ENCODE data around the gene CAPS. TPM values are rescaled to one million over a fixed set of nuclear protein-coding genes. Genes with fewer than 3 reads are reported as not detected.

Gene CAPS
- total RNA-seq, 2 donors from 2014 or later: 7.6 to 8.6 TPM

DNA sequence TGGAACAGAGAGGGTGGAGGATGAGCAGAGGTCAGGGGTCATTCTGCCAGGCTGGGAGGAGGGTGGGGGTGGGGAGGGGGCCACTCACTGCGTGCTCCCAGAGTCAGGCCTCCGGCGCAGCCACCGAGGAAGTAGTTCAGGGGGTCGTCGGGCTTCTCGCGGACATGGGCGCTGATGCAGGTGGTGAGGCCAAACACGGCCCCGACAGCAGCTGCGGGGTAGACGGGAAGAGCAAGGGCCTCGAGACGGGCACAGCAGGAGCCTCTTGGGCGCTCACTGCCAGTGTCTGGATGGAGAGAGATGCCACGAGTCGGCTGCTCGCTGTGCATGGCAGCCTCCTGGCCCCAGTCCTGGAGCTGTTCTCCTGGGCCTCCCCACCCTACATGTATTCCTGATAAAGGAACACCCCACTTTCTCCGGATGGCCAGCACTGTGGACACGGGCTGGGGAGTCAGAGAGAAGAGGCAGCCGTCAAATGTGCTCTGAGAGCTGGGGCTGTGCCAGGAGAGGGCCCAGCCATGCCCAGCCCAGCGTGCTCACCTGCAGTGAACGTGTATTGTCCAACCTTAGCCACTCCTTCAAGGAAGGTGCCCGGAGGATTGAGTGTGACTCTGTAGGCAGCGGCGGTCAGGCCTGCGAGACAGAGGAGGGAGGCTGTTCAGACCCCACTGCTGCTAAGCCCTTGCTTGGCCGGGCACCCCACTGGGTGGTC lies 17.5 kb upstream of the CAPS start:
- no peak overlapping the region for H3K4me3 Mint-ChIP-seq

DNA sequence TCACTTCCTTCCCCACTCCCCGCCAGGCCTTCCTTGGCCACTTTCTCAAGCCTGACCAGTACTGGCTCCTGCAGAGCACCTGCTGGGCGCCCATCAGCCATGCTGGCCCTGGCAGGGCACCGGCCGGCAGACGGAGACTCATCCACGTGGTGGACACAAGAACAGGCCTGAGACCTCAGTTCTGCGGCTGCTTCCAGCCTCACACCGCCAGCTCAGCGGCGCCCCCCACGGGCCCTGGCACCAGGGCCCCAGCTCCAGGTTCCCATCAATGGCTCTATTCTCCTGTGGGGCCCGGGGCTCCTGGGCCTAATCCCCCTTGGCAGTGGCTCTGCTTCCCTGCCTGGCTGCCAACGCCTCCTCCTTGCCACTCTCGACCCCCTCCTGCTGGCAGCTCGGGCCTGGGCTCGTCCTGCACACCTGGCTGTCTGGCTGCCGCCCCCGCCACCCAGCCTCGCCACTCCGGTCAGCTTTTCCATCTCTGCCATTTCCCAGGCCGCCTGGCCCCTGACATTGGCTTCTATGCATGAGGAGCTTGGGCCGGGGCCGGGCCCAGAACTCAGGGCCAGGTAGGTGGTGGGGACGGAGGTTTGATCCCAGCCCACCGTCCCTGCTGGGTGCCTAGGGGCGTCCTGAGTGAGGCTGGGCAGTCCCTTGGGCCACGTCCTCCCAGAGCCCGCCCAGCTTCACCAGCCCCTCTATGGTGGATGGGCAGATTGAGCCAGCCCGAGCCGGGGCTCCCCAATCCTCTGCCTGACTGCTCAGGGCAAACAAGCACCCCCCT lies 16.7 kb upstream of the CAPS start:
- H3K27ac Mint-ChIP-seq: no peak overlapping the region
- H3K4me1 Mint-ChIP-seq (ENCODE audit: low read depth in 2 of 2): peaks cover 5 to 8% of the 10 kb centered on the region in 2 donors
- H3K9me3 Mint-ChIP-seq: no peaks in the 10 kb centered on the region
- no peaks in the 10 kb centered on the region for H3K36me3 Mint-ChIP-seq
- no peaks in the 10 kb centered on the region for H3K27me3 Mint-ChIP-seq
- peak in 1 of 2 donors; percentile 7 for ATAC-seq
- H3K4me3 Mint-ChIP-seq: no peak overlapping the region
- DNase-seq (ENCODE audit: low spot score): no peak

More for the DNA sequence above, 17.5 kb upstream of the CAPS start:
- Mint-ChIP-seq H3K36me3 (no peaks in the 10 kb centered on the region), H3K27me3 (no peaks in the 10 kb centered on the region), H3K27ac (no peak overlapping the region), H3K9me3 (no peaks in the 10 kb centered on the region), H3K4me1 (ENCODE audit: low read depth in 2 of 2) (peaks cover 5 to 11% of the 10 kb centered on the region in 2 donors)
- ATAC-seq (no peak), DNase-seq (ENCODE audit: low spot score) (no peak)

DNA sequence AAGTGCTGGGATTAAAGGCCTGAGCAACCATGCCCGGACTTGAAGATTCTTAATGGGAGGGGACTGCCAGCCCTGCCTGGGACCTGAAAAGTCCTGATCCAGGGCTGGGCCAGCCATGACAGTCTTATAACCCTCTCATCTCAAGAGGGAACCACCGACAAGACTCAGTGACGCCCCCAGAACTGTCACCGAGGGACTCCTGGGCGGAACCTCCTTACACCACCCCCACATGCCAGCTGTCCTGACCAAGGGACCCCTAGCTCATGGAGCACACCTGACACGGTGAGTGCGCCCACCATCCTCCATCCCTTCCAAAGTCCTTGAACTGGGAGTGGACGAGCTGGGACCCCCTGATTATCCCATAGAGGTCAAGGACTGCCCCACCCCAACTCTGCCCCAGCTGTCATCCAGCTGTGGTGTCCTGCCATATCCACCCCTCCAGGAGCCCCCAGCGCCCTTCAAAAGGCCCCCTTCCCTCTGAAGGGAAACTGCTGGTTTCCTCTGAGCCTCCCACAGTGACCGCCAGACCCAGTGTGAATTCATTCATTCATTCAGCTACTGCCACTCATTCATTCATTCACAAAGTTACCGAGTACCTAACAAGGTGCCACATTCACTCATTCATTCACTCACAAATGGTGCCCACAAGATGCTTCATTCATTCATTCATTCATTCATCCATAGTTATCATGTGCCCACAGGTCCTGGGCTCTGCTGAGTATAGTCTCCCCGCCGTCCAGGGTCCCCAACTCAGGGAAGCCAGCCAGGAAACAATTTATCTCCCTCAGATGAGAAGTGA lies 14.1 kb upstream of the CAPS start:
- H3K4me3 Mint-ChIP-seq: no peak overlapping the region
- H3K27ac Mint-ChIP-seq: no peak overlapping the region
- no peak for DNase-seq (ENCODE audit: low spot score)
- ATAC-seq: no peak
- no peaks in the 10 kb centered on the region for H3K27me3 Mint-ChIP-seq
- no peaks in the 10 kb centered on the region for H3K9me3 Mint-ChIP-seq
- H3K36me3 Mint-ChIP-seq: no peaks in the 10 kb centered on the region
- peaks cover 17 to 18% of the 10 kb centered on the region in 2 donors for H3K4me1 Mint-ChIP-seq (ENCODE audit: low read depth in 2 of 2)

DNA sequence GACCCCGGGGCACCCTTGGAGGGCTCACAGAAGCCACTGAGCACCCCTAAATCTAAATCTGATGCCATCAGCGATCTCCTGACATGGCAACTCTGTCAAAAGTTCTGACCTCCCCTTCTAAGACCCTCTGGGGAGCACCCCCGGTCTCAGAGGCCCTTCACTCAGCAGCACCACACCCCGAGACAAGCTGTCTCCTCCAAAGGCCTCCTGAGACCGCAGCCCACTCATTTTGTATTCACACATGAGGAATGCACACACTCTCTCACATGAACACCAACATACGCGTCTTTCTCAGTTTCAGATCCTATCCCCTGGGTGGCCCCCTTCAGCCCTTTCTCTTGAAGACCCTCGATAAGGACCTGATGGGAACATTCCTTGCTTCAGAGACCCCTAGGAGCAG lies 13.1 kb upstream of the CAPS start:
- no peaks in the 10 kb centered on the region for H3K9me3 Mint-ChIP-seq
- no peak overlapping the region for H3K27ac Mint-ChIP-seq
- peaks cover 17 to 18% of the 10 kb centered on the region in 2 donors for H3K4me1 Mint-ChIP-seq (ENCODE audit: low read depth in 2 of 2)
- H3K4me3 Mint-ChIP-seq: no peak overlapping the region
- ATAC-seq: no peak
- DNase-seq (ENCODE audit: low spot score): no peak
- no peaks in the 10 kb centered on the region for H3K36me3 Mint-ChIP-seq
- H3K27me3 Mint-ChIP-seq: no peaks in the 10 kb centered on the region

DNA sequence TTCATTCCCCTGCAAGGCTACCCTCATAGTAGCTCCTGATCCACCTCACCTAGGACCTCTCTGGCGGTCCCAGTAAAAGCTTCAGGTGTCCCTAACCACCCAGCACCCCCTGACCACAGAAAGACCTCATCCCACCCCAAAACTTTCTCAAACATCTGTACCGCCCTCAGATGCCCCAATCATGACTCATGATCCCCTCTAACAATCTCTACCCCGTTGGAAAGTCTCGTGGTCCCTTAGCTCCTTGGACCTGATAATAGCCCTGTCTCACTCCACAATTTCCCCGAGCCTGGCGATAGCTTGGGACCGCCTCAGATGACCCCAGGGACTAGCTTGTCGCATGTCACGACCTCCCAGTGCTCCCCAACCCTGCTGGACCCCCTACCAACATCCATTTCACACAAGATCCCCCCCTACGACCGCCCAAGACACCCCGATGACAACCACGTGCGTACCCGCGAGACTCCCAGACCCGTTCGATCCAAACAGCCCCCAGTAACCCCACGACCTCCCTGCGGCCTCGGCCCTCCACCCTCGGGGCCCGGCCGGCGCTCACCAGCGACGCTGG lies 10.9 kb upstream of the CAPS start:
- Mint-ChIP-seq H3K4me3 (peak overlapping the region; percentile 95), H3K4me1 (ENCODE audit: low read depth in 2 of 2) (peaks cover 23% of the 10 kb centered on the region in 2 donors), H3K27me3 (no peaks in the 10 kb centered on the region), H3K9me3 (no peaks in the 10 kb centered on the region), H3K27ac (peak overlapping the region; percentile 96 to 97), H3K36me3 (no peaks in the 10 kb centered on the region)
- ATAC-seq (no peak), DNase-seq (ENCODE audit: low spot score) (no peak)

DNA sequence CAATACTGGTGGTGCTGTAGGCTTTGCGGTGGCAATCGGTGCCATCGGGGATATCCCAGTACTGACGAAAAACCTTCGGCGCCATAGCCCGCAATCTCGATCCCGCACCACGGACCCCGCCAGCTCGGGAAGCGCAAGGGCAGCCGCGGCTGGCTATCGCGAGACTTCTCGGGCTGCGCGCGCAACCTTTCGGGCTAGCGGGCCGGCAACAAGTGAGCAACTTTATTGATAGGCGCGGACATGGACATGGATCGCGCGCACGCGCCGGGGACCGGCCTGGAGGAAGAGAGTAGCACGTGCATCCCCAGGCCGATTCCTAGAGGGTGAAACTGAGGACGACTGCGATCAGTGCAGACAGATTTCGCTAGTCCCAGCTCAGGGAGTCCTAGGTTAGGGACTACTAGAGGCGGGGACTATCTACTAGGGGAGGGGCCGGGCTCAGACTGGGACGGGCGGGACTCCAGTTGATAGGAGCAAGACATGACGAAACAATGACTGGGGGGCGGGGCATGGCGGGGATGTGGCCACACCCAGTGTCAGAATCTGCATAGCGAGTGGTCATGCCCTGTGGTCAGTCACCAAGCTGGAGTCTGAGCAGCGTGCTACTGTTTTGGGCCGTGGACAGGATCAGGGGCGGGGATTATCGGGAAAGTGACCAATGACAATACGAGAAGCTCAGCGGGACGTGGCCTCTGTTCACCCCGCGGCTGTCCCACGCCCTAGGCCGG lies 10.3 kb upstream of the CAPS start, which contains the start of gene NDUFA11:
Gene NDUFA11, minus strand, starts transcription at position 167 of the 728 bp plus-strand sequence. Its CDS starts 82 bp downstream, at position 85.
- peaks cover 23% of the 10 kb centered on the region in 2 donors for H3K4me1 Mint-ChIP-seq (ENCODE audit: low read depth in 2 of 2)
- H3K4me3 Mint-ChIP-seq: peak within 1 kb of the TSS; percentile 95
- peak within 1 kb of the TSS; percentile 96 to 97 for H3K27ac Mint-ChIP-seq
- H3K9me3 Mint-ChIP-seq: no peaks in the 10 kb centered on the region
- DNase-seq (ENCODE audit: low spot score): peak; percentile 98
- peak; percentile 50 to 72 for ATAC-seq
- no peaks in the 10 kb centered on the region for H3K36me3 Mint-ChIP-seq
- H3K27me3 Mint-ChIP-seq: no peaks in the 10 kb centered on the region

DNA sequence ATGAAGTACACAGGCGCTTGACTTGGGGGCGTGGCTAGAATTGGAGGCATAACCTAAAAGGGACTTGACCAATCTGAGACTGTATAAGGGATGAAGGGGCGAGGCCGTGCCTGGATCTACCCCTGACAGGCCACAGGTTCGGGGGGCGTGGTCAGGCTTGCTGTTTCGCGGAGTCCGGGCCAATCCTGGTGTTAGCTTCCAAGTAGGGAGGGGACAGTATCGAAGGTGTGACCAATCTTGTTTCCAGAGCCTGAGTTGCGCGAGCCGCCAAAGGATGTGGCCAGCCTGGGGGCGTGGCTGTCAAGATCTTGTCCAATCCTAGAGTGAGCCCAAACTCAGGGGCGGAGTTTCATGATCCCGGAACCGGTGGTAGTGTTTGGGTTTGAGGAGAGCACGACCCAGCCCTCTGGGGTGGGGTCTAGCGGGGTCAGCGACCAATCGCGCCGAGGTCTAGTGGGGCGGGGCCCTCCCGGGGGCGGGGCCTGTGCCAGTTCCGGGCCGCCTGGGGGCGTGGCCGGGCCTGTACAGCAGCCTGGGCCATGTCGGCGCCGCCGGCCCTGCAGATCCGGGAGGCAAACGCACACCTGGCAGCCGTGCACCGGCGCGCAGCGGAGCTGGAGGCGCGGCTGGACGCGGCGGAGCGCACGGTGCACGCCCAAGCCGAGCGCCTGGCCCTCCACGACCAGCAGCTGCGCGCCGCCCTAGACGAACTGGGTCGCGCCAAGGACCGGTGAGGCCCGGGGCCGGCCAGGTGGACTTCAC lies 9.5 kb upstream of the CAPS start, which contains the start of gene VMAC:
Gene VMAC, plus strand, starts transcription at position 521 of the 762 bp plus-strand sequence. Its CDS starts 19 bp downstream, at position 540.
- peaks cover 23% of the 10 kb centered on the region in 2 donors for H3K4me1 Mint-ChIP-seq (ENCODE audit: low read depth in 2 of 2)
- H3K4me3 Mint-ChIP-seq: peak within 1 kb of the TSS; percentile 95
- ATAC-seq (peak; percentile 89 to 90), DNase-seq (ENCODE audit: low spot score) (peak; percentile 100)
- H3K27me3 Mint-ChIP-seq: no peaks in the 10 kb centered on the region
- no peaks in the 10 kb centered on the region for H3K9me3 Mint-ChIP-seq
- H3K36me3 Mint-ChIP-seq: no peaks in the 10 kb centered on the region
- H3K27ac Mint-ChIP-seq: peak within 1 kb of the TSS; percentile 96 to 97

DNA sequence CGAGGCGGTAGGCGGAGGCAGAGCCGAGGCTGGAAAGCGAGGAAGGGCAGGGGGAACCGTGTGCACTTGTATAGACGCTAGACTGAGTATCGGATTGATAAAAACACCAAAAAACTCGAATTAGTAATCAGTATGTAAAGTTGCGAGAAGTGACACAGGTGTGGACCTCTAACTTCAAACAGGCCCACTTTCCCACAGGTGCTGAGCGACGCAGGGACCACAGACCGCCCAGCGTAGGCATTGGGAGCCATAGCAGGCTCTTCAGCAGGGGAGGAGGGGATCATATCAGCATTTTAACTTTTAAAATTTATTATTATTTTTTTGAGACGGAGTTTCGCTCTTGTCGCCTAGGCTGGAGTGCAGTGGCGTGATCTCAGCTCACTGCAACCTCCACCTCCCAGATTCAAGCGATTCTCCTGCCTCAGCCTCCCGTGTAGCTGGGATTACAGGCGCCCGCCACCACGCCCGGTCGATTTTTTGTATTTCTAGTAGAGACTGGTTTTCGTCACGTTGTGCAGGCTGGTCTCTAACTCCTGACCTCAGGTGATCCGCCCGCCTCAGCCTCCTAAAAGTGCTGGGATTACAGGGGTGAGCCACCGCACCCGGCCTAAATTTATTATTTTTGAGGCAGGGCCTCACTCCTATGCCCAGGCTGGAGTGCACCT lies 8.8 kb upstream of the CAPS start:
- ATAC-seq (no peak), DNase-seq (ENCODE audit: low spot score) (no peak)
- Mint-ChIP-seq H3K27ac (no peak overlapping the region), H3K27me3 (no peaks in the 10 kb centered on the region), H3K4me3 (peak overlapping the region; percentile 95), H3K4me1 (ENCODE audit: low read depth in 2 of 2) (peaks cover 20 to 23% of the 10 kb centered on the region in 2 donors), H3K9me3 (no peaks in the 10 kb centered on the region), H3K36me3 (no peaks in the 10 kb centered on the region)

DNA sequence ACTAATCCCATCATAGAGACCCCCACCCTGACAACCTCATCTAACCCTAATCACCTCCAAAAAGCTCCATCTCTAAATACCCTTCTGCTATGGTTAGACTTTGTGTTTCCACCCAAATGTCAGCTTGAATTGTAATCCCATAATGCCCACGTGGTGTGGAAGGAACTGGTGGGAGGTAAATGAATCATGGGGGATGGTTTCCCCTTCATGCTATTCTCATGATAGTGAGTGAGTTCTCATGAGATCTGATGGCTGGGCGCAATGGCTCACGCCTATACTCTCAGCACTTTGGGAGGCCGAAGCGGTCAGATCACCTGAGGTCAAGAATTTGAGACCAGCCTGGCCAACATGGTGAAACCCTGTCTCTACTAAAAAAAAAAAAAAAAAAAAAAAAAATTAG lies 6.8 kb upstream of the CAPS start:
- H3K36me3 Mint-ChIP-seq: no peaks in the 10 kb centered on the region
- ATAC-seq: no peak
- no peak overlapping the region for H3K27ac Mint-ChIP-seq
- no peak for DNase-seq (ENCODE audit: low spot score)
- H3K9me3 Mint-ChIP-seq: no peaks in the 10 kb centered on the region
- H3K4me3 Mint-ChIP-seq: no peak overlapping the region
- peaks cover 15 to 18% of the 10 kb centered on the region in 2 donors for H3K4me1 Mint-ChIP-seq (ENCODE audit: low read depth in 2 of 2)
- H3K27me3 Mint-ChIP-seq: no peaks in the 10 kb centered on the region

DNA sequence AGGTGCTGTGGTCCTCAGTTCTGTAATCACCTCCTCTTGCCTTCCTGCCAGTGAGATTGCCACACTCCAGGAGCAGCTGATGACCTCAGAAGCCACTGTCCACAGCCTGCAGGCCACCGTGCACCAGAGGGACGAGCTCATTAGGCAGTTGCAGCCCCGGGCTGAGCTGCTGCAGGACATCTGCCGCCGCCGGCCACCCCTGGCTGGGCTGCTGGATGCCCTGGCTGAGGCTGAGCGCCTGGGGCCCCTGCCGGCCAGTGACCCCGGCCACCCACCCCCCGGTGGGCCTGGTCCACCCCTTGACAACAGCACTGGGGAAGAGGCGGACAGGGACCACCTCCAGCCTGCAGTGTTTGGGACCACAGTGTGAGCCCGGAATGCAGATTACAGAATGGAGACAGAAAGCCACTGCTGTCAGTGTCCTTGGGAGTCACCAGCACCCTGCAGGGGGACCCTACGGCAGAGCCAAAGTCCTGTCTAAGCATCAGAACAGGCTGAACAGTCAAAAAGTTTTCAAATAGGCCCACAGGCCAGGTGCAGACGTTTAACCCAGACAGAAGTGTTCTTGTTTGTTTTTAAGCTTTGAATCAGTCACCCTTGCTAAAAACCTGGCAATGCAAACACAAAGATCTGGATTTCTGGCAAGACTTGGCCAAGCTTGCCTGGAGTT lies 5.1 kb upstream of the CAPS start:
- Mint-ChIP-seq H3K36me3 (no peaks in the 10 kb centered on the region), H3K9me3 (no peaks in the 10 kb centered on the region), H3K4me1 (ENCODE audit: low read depth in 2 of 2) (peaks cover 7% of the 10 kb centered on the region in 2 donors), H3K4me3 (no peak overlapping the region), H3K27me3 (no peaks in the 10 kb centered on the region), H3K27ac (no peak overlapping the region)
- DNase-seq (ENCODE audit: low spot score) (no peak), ATAC-seq (no peak)

DNA sequence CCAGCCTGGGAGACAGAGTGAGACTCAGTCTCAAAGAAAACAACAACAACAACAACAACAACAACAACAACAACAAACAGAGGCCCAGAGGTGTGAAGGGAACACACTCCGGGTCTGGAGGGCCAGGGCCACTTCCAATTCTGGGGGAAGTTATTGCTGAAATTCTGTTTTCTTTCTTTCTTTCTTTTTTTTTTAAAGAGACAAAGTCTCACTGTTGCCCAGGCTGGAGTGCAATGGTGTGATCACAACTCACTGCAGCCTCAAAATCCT lies 3.5 kb upstream of the CAPS start:
- Mint-ChIP-seq H3K9me3 (no peaks in the 10 kb centered on the region), H3K4me1 (ENCODE audit: low read depth in 2 of 2) (peaks cover 5 to 7% of the 10 kb centered on the region in 2 donors), H3K4me3 (no peak overlapping the region), H3K36me3 (no peaks in the 10 kb centered on the region), H3K27me3 (no peaks in the 10 kb centered on the region), H3K27ac (no peak overlapping the region)
- DNase-seq (ENCODE audit: low spot score): no peak
- no peak for ATAC-seq

DNA sequence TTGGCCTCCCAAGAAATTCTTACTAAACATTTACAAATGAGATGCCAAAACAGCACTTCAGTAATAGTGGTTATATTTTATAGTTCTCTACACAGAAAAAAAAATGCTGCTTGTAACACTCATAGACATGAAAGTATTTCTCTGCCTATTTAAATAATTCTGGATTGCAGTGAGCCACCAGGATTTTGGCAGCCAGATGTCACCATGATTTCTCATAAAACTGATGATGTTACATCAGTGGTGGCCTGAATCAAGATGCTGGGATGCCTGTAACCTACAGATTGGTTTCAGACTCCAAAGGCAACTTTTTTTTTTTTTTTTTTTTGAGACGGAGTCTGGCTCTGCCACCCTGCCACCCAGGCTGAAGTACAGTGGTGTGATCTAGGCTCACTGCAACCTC lies 2.7 kb upstream of the CAPS start:
- DNase-seq (ENCODE audit: low spot score) (no peak), ATAC-seq (no peak)
- no peaks in the 10 kb centered on the region for H3K9me3 Mint-ChIP-seq
- H3K4me3 Mint-ChIP-seq: no peak overlapping the region
- no peaks in the 10 kb centered on the region for H3K36me3 Mint-ChIP-seq
- peaks cover 3 to 5% of the 10 kb centered on the region in 2 donors for H3K4me1 Mint-ChIP-seq (ENCODE audit: low read depth in 2 of 2)
- no peak overlapping the region for H3K27ac Mint-ChIP-seq
- H3K27me3 Mint-ChIP-seq: no peaks in the 10 kb centered on the region
